AG09309 (cell line): ENCODE data around the gene RHBDL1.

Source experiments
- DNase-seq: peaks from one replicate; pipeline ENCODE4 v3.0.0-alpha.2; 2010; ENCODE audit warnings: low read depth
- H3K4me3 ChIP-seq: 2 replicates; pipeline ENCODE4 v1.5.1; 2011; ENCODE audit warnings: mild to moderate bottlenecking, low read depth, low read length, moderate library complexity; ENCODE audit not compliant: control insufficient read depth
- TF ChIP-seq, protein P1 (sequence below): IDR thresholded peaks from 2 replicates; pipeline ENCODE4 v1.5.1; 2011; ENCODE audit warnings: mild to moderate bottlenecking, low read depth, low read length, inconsistent platforms; ENCODE audit not compliant: insufficient read depth, control insufficient read depth; ENCODE audit errors: missing control alignments

The RHBDL1 gene

DNA sequence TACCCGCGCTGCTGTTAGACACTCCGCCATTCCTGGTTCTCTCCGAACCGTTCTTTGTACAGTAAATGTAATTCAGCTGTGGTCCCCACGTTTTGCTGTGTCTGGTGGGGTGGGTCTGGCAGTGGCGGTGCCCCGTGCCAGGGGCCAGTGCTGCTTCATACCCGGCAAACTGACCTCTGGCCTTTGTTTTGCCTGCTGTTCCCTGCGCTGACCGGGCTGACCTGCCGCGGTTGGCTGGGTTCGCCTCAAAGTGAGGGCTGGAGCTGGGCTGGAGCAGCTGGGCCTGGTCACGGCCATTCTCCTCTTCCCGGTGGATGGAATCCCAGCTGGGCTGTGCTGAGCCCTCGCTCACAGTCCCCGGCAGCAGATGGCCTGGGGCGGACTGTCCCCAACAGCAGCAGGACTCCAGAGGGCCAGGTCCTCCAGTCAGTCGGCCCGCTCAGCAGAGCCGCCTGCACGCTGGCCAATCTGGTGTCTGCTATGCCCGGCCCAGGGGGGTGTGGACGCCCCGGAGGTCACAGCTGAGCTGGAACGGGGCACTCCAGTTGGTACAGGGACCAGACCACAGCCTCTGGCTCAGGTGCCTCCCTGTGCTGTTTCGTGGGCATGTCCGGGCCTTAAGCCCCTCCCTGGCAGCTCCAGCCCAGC lies 46.2 kb upstream of the RHBDL1 start:
- TF ChIP-seq, protein P1, sequence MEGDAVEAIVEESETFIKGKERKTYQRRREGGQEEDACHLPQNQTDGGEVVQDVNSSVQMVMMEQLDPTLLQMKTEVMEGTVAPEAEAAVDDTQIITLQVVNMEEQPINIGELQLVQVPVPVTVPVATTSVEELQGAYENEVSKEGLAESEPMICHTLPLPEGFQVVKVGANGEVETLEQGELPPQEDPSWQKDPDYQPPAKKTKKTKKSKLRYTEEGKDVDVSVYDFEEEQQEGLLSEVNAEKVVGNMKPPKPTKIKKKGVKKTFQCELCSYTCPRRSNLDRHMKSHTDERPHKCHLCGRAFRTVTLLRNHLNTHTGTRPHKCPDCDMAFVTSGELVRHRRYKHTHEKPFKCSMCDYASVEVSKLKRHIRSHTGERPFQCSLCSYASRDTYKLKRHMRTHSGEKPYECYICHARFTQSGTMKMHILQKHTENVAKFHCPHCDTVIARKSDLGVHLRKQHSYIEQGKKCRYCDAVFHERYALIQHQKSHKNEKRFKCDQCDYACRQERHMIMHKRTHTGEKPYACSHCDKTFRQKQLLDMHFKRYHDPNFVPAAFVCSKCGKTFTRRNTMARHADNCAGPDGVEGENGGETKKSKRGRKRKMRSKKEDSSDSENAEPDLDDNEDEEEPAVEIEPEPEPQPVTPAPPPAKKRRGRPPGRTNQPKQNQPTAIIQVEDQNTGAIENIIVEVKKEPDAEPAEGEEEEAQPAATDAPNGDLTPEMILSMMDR, result no peak
- H3K4me3 ChIP-seq, result no peak overlapping the region
- DNase-seq, result no peak

DNA sequence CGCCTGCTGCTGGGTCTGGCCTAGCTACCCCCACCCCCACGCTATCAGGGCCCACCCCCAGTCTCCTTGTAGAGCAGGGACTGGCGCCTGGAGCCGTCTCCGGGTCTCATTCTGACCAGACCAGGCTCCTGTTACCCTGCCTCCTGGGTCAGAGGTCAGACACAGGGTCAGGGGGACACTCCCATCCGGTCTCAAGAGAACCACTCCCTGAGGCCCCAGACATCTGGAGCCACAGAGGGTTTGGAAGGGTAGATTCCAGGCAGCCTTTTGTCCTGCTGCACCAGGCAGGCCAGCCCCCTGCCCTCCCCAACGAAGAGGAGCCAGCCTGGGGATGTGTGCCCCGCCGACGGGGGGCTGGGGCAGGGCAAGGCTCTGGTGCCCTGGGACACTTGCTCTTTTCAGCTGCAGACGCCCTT lies 45.6 kb upstream of the RHBDL1 start:
- TF ChIP-seq, protein P1, result no peak
- no peak overlapping the region for H3K4me3 ChIP-seq
- DNase-seq, result no peak

DNA sequence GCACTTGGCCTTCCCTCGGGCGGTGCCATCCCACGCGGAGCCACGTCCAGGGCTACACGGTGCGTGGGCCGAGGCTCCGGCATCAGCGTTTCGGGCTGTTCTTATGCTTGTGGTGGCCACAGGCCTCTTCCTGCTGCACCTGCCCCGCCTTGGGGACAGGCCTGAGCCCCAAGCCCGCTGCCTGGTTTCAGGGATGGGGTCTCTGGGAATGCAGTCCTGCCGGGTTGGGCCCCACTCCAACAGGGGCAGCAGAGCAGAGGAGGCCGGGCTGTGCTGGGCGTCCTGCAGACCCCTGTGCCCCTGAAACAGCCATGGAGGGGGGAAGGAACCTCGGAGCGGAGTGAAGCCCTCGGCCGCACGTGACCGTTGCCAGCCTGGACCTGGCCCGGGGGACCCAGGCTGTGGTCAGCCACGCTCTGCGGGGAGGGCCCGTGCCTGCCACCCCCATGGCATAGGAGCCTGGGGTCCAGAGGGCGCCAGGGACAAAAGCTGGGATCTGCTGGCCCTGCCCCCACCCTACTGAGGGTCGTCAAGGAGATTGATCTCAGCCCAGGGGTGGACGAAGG lies 45.1 kb upstream of the RHBDL1 start:
- TF ChIP-seq, protein P1, result no peak
- no peak for DNase-seq
- no peak overlapping the region for H3K4me3 ChIP-seq

DNA sequence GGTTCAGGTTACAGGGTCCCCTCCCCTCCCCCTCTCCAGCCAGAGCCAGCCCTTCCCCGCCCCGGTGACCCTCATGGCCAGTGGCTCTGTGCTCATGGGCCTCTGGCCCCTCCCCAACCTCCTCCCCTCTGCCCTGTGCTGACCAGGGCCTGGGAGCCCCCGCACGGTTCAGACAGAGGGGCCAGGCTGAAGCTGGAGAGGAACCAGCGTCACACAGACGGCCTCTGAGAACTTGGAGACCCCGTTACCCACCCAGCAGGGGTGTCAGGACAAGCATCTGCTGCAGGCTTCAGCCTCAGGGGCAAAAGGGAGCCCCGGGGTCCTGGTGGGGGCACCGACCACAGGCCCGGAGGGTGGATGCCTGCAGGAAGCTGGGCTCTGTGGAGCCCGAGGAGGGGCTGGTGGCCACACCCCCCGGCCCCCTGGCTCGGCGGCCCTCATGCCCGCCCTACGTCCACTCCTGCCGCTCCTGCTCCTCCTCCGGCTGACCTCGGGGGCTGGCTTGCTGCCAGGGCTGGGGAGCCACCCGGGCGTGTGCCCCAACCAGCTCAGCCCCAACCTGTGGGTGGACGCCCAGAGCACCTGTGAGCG lies 44.6 kb upstream of the RHBDL1 start, which contains the start of gene WFIKKN1:
TSS of gene WFIKKN1 (plus strand) at position 171 of the 591 bp plus-strand sequence. CDS start at position 440, 269 bp downstream.
- no peak for DNase-seq
- no peak within 1 kb of the TSS for H3K4me3 ChIP-seq
- TF ChIP-seq, protein P1, result no peak

DNA sequence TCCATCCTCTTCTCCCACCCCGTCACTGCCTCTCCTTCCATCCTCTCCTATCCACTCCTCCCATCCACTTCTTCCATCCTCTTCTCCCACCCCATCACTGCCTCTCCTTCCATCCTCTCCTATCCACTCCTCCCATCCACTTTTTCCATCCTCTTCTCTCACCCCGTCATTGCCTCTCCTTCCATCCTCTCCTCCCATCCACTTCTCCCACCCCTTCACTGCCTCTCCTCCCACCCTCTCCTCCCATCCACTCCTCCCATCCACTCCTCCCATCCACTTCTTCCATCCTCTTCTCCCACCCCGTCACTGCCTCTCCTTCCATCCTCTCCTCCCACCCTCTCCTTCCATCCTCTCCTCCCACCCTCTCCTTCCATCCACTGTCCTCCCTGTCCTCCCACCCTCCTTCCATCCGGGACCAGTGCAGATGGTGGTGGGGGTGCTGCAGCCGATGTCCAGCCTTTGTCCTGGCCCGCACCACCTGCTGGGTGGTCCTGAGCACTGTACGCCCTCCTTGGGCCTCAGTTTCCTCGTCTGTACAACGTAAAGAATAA lies 43.6 kb upstream of the RHBDL1 start:
- no peak overlapping the region for H3K4me3 ChIP-seq
- no peak for DNase-seq
- TF ChIP-seq, protein P1, result no peak

DNA sequence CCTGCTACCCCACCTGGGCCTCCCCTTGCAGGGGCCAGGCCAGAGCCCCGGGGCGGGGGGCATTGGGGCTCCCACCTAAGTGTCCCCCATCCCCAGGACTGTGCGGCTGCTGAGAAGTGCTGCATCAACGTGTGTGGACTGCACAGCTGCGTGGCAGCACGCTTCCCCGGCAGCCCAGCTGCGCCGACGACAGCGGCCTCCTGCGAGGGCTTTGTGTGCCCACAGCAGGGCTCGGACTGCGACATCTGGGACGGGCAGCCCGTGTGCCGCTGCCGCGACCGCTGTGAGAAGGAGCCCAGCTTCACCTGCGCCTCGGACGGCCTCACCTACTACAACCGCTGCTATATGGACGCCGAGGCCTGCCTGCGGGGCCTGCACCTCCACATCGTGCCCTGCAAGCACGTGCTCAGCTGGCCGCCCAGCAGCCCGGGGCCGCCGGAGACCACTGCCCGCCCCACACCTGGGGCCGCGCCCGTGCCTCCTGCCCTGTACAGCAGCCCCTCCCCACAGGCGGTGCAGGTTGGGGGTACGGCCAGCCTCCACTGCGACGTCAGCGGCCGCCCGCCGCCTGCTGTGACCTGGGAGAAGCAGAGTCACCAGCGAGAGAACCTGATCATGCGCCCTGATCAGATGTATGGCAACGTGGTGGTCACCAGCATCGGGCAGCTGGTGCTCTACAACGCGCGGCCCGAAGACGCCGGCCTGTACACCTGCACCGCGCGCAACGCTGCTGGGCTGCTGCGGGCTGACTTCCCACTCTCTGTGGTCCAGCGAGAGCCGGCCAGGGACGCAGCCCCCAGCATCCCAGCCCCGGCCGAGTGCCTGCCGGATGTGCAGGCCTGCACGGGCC lies 42.8 kb upstream of the RHBDL1 start:
- TF ChIP-seq, protein P1, result no peak
- DNase-seq, result no peak
- no peak overlapping the region for H3K4me3 ChIP-seq
